Limb (tissue), 2 donors: Measurements from ENCODE around the gene HEATR1.
"Not testable (repeated sequence)": the region's sequence is repeated elsewhere in the genome, so short reads cannot be mapped to it uniquely, and the experiment has no call there.

Experiments used
- DNase-seq, 2 donors: peaks; one replicate each; pipeline ENCODE4 v3.0.0-alpha.2; 2016; ENCODE audit errors: extremely low spot score in 2 of 2

Gene HEATR1

DNA sequence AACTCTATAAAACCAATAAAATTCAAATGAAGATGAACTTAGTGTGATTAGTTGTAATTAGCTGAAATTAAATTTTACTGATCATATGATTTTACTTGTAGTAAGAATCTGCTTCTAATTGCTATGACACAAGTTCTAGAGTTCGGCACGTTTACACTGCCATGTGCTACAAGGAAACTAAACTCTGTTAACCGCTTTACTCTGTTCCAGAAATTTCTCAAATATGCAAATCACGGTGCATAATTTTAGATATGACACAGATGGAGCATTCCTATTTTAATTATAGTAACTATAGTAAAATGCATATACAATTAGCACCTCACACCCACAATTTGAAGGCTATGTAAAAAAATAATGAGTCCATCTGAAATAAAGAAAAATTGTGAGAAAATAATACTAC lies 14.8 kb downstream of the HEATR1 start:
- DNase-seq, result no peak

DNA sequence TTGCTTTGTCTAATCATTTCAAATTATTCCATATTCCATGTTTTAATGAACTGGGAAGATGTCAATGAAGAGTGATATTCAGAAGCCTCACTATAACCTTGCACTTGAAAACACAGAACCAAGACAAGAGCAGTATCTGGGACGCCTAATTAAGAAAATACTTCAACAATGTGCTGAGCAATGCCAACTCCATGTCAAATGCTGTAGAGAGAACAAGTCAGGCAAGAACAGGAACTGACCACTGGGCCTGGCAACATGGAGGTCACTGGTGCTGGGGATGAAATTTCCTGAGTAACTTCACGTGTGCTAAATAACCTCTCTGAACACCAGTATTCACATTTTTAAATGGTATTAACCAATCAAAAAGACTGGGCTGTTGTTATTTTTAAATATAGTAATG lies 22.8 kb downstream of the HEATR1 start:
- no peak for DNase-seq

DNA sequence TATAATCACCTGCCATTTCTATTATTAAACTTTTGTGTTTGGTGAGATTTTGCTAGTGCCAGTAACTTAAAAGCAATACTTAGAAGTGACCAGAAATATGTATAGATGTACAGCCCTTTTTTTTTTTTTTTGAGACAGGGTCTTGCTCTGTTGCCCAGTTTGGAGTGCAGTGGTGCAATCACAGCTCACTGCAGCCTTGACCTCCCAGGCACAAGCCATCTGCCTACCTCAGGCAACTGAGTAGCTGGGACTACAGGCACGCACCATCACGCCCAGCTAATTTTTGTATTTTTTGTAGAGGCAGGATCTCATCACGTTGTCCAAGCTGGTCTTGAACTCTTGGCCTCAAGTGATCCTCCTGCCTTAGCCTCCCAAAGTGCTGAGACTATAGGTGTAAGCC lies 23.9 kb downstream of the HEATR1 start:
- not testable (repeated sequence) for DNase-seq

DNA sequence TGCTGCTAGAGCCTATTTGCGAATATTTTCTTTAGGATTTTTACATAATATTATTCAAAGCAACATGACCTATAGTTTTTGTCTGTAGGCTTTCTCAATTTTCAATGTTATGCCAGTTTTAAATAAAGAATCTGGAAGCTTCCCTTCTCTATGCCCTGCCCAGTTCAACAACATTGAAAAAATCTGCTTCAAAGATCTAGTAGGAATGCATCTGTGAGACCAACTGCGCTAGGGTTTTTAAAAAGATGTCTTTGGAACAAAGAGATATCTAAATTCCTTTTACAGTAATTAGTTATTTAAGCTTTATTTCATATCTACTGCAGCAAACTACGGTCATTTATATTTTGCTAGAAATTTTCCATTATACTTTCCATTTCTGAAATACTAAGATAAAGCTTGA lies 25.7 kb downstream of the HEATR1 start:
- no peak for DNase-seq

DNA sequence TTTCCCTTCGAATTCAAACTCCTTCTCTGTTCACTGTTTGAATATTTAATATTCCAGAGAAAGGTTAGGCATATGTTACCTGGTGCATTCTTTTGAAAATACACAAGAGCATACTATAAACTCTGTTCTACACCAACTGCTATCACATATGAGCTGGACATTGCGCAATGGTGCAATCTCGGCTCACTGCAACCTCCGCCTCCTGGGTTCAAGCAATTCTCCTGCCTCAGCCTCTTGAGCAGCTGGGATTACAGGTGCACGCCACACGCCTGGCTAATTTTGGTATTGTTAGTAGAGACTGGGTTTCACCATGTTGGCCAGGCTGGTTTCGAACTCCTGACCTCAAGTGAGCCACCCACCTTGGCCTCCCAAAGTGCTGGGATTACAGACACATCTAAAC lies 27.3 kb downstream of the HEATR1 start:
- not testable (repeated sequence) for DNase-seq

DNA sequence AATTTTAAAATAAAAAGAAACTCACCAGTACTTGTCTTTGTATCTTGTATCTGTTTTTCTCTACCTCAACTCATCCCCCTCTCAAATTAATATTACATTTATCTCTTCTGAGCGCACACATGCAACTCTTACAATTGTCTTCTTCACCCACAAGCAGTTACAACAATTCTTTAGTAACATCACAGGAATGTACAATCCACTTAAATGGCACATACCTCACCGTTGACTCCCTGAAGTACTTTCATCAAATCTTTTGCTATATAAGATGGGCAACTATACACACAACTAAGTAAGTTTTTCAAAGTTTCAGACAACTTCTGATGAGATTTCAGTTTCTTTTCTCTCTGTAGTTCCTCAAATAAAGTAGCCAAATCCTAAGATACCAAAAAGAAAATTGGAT lies 28.3 kb downstream of the HEATR1 start:
- no peak for DNase-seq

DNA sequence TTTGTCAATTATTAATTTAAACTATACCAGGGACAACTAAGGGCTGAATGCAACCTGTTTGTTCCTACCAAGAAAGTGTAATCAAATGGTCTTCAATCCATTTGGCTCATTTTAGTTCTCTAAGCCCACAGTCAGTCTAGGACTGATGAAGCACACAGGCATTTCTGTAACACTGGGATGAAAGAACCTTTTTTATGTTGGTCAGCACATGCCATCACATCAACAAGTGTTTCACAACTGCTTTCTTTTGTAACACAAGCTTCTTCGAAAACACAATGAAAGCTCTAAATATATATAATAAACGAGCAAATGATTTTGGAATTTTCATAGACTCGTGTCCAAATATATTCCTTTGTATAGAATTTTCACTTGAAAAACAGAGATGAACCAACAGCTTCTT lies 28.8 kb downstream of the HEATR1 start:
- DNase-seq, result no peak

DNA sequence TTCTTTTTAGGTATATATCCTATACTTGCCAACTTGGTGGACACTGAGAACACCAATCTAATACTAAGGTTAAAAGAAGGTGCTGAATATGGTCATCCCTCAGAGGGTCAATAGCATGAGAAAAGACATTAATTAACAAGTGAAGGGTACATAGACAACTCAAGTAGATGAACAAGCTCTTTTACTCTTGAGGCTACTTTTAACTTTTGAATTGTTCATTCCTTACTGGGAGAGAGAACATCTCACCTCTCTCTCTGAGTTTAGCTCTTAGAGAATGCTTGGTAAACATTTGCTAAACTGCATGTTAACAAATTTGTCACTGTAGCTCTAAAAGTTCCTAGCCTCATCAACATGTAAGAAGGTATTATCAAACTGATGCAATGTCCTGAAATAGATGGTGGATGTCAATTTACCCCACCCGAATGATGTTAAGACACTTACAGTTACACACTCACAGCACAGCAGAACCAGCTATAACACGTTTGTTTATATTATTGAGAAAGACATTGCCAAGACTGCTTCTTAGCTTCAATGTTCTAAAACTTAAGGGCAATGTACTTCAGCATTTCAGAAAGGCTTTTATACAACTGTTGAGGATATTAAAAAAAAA lies 35.9 kb downstream of the HEATR1 start:
- no peak for DNase-seq

DNA sequence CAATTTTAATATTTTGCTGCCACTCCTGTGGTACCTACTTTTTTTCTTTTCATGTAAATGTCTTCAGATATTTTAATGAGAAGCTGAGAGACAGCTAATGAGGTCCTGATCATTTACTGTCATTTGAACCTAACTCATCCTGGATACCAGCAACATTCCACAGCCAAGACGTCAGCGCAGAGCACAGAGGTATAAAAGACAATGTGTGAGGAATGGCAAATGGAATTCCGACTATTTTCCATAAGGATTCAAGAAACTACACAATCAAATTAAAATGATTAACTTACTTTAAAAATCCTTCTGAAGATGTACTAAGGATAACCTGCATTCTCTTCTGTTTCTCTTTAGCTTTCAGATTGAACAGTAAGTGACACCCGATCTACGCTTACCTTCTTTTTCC lies 38.8 kb downstream of the HEATR1 start:
- DNase-seq, result no peak

DNA sequence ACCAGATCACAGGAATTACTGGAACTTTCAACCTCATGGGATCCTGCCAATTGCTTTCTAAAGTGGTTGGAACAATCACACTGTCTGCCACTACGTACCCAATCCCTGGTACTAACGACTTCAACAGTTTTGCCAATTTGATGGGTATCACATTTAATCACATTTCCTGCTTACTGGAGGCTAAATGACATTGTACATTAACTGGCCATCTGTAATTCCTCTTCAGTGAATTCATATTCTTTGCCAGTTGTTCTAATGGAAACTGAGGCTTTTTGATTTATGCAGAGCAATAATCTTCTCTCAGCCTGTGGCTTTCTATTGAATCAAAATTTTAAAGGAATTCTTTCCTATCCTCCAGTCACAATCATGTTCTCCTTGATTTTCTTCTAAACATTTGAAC lies 42.3 kb downstream of the HEATR1 start:
- DNase-seq, result no peak

DNA sequence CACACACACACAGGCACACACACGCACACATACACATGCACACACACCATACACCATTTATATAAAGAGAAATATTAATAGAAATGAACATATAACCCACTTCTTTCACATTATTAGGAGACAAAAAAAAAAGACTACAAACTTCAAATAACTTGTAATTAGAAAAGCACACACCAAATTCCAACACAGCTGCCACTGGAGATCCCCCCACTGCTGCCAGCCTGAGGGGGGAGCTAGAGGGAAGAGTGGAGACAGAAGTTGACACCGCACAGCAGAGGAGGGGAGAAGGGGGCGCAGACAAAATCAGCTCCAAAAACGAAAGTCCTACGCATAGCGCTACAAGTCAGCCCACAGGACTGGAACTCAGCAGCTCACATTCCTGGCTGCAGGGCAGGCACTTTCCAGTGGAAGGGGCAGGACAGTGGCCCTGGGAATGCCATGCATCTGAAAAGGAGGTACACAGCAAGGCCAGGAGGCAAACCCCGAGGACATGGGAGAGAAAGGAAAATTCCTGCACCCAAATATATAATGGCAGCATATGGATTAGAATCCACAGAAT lies 44.0 kb downstream of the HEATR1 start:
- DNase-seq, result no peak

DNA sequence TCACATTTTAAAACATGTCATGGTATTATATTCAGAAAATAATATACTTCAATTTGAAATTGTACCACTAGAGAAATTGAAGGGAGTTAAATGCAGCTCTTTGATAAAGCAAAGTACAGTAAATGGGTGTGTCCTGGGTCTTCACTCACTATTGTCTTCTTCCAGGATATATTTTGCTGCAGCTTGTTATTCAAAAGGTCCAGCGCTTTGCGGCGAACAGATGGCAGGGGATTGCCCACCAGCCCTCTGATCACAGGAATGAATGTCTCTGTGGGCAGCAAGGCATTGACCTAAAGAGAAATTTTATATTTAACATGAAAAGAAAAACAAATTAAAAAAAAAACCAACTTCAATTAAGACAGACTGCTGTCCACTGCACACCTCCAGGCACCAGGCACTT lies 45.5 kb downstream of the HEATR1 start:
- DNase-seq, result no peak

DNA sequence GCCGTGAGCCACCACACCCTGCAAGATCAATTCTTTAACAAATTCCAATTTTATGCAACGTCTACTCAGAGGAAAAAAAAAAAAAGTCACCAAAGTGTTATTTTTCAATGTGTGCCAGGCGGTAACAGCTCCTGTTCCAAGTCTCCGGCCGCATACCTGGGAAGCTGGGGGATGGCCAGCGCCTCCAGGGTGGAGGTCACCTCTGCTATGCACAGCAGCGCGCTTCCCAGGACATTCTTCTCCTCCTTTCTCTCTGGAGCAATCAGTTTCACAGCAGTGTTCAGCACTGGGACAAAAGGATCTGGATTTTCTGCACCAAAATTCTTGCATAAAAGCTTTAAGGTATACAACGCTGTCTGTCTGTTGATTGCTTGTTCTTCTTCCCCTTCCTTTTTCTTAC lies 46.2 kb downstream of the HEATR1 start:
- no peak for DNase-seq

DNA sequence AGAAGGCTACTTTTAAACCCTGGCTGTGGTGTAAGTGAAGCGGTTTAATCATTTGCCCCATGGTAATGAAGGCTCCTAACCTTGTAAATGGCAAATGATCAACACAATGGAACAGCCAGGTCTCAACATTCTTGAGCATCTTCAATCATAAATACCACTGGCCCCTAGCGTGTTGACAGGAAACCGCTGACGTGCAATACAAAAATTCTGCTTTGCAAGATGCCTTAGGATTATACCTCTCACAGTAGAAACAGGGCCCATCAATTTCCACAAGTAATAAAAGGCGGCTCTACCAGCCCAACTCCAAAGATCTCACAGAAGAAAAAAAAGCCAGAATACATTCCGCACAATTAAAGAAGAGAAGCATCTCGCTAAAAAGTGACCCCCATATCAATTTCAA lies 47.7 kb downstream of the HEATR1 start:
- DNase-seq, result no peak

DNA sequence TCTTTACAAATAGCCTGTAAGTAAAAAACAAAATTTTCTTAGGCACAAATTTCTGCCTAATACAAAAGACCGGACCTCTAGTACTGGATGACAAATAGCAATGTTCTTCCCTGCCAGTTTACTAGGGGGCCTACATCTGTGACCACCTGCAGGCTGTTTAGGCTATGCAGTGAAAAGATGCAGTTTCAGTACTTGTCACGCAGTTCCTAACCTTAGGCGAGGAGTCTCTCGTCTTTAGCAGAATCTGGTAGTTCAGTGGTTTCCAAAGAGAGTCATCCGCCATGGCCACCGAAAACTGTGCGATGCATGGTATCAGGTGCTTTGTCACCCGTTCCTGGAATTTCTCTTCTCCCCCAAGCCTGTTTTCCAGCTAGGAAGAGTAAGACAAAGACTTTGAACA lies 50.9 kb downstream of the HEATR1 start:
- no peak for DNase-seq

DNA sequence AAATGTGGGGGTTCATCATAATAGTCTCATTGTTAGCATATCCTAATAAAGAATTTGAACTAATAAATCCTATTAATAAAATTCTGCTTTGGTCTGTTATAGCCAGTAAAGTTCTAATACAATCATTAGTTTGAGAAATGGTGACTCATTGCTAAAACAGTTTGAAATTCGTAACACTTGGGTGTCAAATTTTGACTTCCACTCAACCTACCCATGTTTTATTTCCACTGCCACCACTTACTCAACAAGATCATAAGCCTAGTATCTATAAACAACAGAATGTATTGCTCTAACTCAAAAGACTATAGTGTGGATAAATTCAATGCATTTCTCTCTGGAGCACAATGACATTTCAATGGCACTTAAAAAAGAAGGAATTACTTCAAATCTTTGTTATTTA lies 51.4 kb downstream of the HEATR1 start:
- no peak for DNase-seq

DNA sequence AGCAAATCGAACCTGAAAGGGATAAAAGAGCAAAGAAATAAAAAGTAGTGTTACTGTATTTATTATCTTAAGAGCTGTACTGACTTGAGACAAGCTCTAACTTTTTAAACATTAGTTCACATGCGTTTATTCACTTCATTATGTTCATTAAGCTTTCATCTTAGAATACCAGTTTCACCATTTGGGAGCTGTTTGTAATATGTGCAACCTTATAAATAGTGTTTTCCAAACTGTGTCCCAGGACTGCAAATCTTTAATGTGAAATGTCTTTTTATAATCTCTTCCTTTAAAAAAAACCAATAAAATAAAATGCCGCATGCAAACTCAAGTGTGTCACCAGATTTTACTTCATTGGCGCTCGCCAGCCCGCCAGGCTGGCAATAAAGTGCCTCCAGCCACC lies 52.2 kb downstream of the HEATR1 start:
- DNase-seq, result no peak

DNA sequence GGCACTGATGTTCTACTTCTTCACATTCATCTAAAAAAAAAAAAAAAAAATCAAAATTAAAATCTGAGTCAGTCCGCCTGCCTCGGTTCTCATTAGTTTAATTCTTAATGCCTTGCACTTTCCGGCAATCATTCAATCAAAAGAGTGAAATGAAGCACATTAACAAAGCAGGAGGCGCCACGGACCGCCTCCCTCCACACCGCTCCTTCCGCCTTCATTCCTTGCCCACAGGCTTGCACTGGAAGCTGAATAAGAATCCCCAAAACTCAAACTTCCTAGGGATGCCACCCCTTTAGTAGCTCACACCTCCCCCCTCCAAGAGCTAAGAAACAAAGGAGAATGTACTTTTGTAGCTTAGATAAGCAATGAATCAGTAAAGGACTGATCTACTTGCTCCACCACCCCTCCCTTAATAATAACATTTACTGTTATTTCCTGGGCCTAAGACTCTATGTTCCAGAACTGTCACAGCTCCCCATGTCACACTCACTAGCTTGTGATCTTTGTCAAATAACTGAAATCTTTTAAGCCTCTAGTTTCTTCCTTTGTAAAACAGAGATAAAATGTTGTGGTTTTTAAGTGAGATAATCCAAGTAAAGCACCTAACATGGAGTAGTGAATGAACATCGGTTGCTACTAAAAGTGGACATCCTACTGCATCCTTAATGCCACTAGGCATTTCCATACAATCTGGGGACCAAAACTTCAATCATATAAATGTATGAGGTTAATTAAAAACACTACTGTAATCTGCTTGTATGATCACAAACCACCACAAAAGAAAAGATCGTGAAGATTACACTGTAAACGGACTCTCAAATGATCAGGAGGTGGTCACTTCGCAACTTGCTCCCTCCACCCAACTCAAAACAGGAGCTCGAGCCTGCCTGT lies 53.1 kb downstream of the HEATR1 start:
- DNase-seq, result no peak

DNA sequence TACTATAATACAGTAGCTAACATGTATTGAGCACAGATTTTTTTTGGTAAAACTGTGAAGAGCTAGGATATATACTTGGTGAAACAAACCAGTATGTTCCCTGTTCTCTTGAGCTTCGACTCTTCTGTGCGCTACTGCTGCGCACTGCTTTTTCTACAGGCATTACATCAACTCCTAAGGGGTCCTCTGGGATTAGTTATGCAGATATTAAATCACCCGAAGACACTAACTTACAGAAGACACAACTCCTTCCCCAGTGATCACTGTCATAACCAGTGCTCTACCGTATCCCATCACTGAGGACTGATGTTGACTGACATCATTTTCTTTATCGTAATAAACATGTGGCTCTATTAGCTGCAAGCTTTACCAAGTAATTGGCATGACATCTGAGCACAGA lies 55.9 kb downstream of the HEATR1 start:
- DNase-seq, result no peak

DNA sequence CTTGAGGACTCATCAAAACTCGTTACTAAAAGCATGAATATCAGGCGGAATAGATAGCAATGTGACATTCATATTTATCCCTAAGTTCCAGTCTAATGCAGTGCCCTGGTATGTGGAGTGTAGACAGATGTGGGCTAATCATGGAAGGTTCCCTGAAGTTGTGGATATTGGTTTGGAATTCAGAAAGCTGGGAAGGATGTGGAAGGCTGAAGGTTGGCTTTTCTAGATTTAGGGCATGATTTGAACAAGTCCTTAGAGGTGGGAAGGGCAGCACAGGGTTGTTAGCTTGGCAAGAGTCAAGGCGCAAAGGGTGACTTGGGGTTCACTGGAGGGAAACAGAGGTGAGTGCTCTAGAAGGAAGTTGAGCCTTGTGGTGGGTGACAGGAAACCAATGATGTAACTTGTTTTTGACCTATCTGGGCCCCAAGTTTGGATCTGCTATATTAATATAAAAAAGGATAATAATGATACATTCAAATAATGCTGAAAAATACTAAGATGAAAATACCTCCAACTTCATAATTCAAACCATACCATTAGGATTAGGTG lies 58.6 kb downstream of the HEATR1 start:
- no peak for DNase-seq

DNA sequence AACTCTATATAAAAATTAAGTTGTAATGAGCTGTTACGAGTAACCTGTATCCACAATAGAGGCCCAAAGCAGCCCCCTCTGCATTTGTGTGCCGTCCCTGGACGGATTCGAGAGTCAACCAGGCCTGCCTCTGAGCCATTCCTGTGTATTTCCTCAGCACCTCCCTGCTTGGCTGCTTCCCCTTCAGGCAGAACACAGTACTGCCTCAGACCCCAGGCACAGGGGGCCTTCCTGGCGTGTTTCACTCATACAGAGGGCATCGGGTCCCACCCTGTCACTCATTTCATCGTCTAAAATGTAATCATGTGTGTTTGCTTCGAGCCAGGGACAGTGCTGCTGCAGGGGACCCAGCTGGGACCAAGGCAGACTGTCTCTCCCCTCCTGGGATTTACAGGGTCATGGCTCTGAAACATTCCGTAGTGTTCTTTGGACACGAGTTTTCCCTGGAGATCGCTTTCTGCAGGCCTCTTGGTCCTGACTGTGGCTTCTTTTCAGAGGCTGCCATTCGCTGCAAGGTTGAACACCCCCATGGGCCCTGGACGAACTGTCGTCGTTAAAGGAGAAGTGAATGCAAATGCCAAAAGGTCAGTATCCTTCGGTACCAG lies 61.1 kb downstream of the HEATR1 start:
- no peak for DNase-seq

DNA sequence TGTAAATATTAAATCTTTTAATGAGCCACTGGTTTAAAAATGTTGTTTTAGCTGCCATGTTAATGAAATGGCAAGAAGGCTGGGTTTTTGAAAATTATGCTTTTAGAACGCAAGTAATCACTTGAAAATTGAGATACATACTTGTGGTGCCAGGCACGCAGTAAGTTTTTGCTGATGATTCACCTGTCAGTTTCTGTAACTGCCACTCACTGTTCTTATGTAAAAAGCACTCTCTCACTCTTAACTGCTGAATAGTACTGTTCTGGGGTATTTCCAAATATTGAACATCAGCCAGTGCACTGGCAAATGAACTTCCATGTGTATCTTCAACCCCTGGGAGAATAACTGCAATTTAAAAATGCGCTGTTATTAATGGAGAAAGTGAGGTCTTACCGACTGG lies 62.6 kb downstream of the HEATR1 start:
- no peak for DNase-seq
